Dedifferentiated amniotic fluid mesenchymal stem cell (primary cell): ENCODE results near the gene KRTAP22-1.

ENCODE experiments used
- DNase-seq: peaks from one replicate; pipeline ENCODE4 v3.0.0-alpha.2; 2016; ENCODE audit errors: extremely low spot score

KRTAP22-1 gene

GRCh38 chr21:30600787-30601186, at the start of gene KRTAP22-1:
KRTAP22-1 (plus strand) TSS chr21:30601087.
- DNase-seq: no peak

- no peak for DNase-seq
Measured at GRCh38 chr21:30552782-30553181, 48.1 kb upstream of the KRTAP22-1 start.

- DNase-seq: no peak
Measured at GRCh38 chr21:30555095-30555494, 45.8 kb upstream of the KRTAP22-1 start.

- no peak for DNase-seq
Measured at GRCh38 chr21:30561264-30561895, 39.5 kb upstream of the KRTAP22-1 start, which contains the start of gene KRTAP19-7. KRTAP19-7 (minus strand) TSS chr21:30561314; CDS start chr21:30561289, 25 bp downstream.

GRCh38 chr21:30561957-30562356, 38.9 kb upstream of the KRTAP22-1 start:
- no peak for DNase-seq

GRCh38 chr21:30563072-30563471, 37.8 kb upstream of the KRTAP22-1 start:
- DNase-seq: no peak

- DNase-seq: no peak
Measured at GRCh38 chr21:30563630-30564029, 37.3 kb upstream of the KRTAP22-1 start.

- DNase-seq: no peak
Measured at GRCh38 chr21:30567617-30568016, 33.3 kb upstream of the KRTAP22-1 start.

GRCh38 chr21:30577766-30578165, 23.1 kb upstream of the KRTAP22-1 start:
- DNase-seq: no peak

- DNase-seq: no peak
Measured at GRCh38 chr21:30579346-30579745, 21.5 kb upstream of the KRTAP22-1 start.

GRCh38 chr21:30580132-30580531, 20.8 kb upstream of the KRTAP22-1 start:
- DNase-seq: no peak

- no peak for DNase-seq
Measured at GRCh38 chr21:30582870-30583269, 18.0 kb upstream of the KRTAP22-1 start.

- no peak for DNase-seq
Measured at GRCh38 chr21:30590297-30590696, 10.6 kb upstream of the KRTAP22-1 start, which contains the start of gene KRTAP22-2. KRTAP22-2 (minus strand) TSS chr21:30590397.

- DNase-seq: no peak
Measured at GRCh38 chr21:30592140-30592539, 8.7 kb upstream of the KRTAP22-1 start, which contains the start of gene KRTAP6-3. KRTAP6-3 (plus strand) TSS chr21:30592440; CDS start chr21:30592446, 6 bp downstream.

- DNase-seq: no peak
Measured at GRCh38 chr21:30598802-30599201, 2.1 kb upstream of the KRTAP22-1 start, which contains the start of gene KRTAP6-2. KRTAP6-2 (minus strand) TSS chr21:30598902; CDS start chr21:30598874, 28 bp downstream.

GRCh38 chr21:30605968-30606367, 5.1 kb downstream of the KRTAP22-1 start:
- DNase-seq: no peak

GRCh38 chr21:30612132-30612531, 11.2 kb downstream of the KRTAP22-1 start:
- DNase-seq: no peak

- DNase-seq: no peak
Measured at GRCh38 chr21:30613836-30614235, 12.9 kb downstream of the KRTAP22-1 start, which contains the start of gene KRTAP6-1. KRTAP6-1 (minus strand) TSS chr21:30613930; CDS start chr21:30613904, 26 bp downstream.

- DNase-seq: no peak
Measured at GRCh38 chr21:30615199-30615598, 14.3 kb downstream of the KRTAP22-1 start.

GRCh38 chr21:30616125-30616524, 15.2 kb downstream of the KRTAP22-1 start, which contains the start of gene KRTAP20-1:
KRTAP20-1 (plus strand) TSS chr21:30616425; CDS start chr21:30616455, 30 bp downstream.
- DNase-seq: no peak

- no peak for DNase-seq
Measured at GRCh38 chr21:30620080-30620479, 19.2 kb downstream of the KRTAP22-1 start.

- no peak for DNase-seq
Measured at GRCh38 chr21:30620522-30620921, 19.6 kb downstream of the KRTAP22-1 start, which contains the start of gene KRTAP20-4. KRTAP20-4 (plus strand) TSS chr21:30620627.

GRCh38 chr21:30623362-30623761, 22.5 kb downstream of the KRTAP22-1 start:
- no peak for DNase-seq
